Spleen (tissue), 11 donors: ENCODE results near the gene PCLO. TPM values are rescaled to one million over a fixed set of nuclear protein-coding genes. Genes with fewer than 3 reads are reported as not detected.

ENCODE experiments used
- DNase-seq: peaks from one replicate; pipeline ENCODE4 v3.0.0-alpha.2; 2020
- H3K27ac ChIP-seq, 8 donors: fragments of 200-600 bp; sonication (generic) in 7 of 8; 1 replicate in 4 of 8; 2 replicates in 4 of 8; pipeline versions ENCODE4 v1.5.0 to v1.8.0; 2016 to 2021; ENCODE audit warnings: inconsistent platforms in 4 of 8, mild to moderate bottlenecking in 4 of 8, moderate library complexity in 1 of 8
- H3K27me3 ChIP-seq, 7 donors: fragments of 200-600 bp; sonication (generic) in 6 of 7; replicated peaks in 1 of 7; 1 replicate in 4 of 7; 2 replicates in 3 of 7; pipeline versions ENCODE4 v1.5.0 to v1.8.0; 2016 to 2021; ENCODE audit warnings: inconsistent platforms in 3 of 7, mild to moderate bottlenecking in 1 of 7
- H3K36me3 ChIP-seq, 6 donors: fragments of 200-600 bp; sonication (generic) in 5 of 6; 1 replicate in 4 of 6; 2 replicates in 2 of 6; pipeline versions ENCODE4 v1.5.0 to v1.8.0; 2016 to 2021; ENCODE audit warnings: inconsistent platforms in 2 of 6
- H3K4me1 ChIP-seq, 6 donors: fragments of 200-600 bp; sonication (generic) in 5 of 6; 1 replicate in 3 of 6; 2 replicates in 3 of 6; pipeline versions ENCODE4 v1.5.0 to v1.8.0; 2016 to 2021; ENCODE audit warnings: inconsistent platforms in 3 of 6
- H3K4me3 ChIP-seq, 8 donors: fragments of 200-600 bp; sonication (generic) in 7 of 8; 1 replicate in 4 of 8; 2 replicates in 4 of 8; pipeline versions ENCODE4 v1.5.0 to v1.8.0; 2016 to 2021; ENCODE audit warnings: inconsistent platforms in 4 of 8, mild to moderate bottlenecking in 4 of 8, moderate library complexity in 2 of 8
- H3K9me3 ChIP-seq, 8 donors: fragments of 200-600 bp; sonication (generic) in 7 of 8; 1 replicate in 4 of 8; 2 replicates in 4 of 8; pipeline versions ENCODE4 v1.5.0 to v1.8.0; 2016 to 2021; ENCODE audit warnings: inconsistent platforms in 4 of 8
- CTCF ChIP-seq, 11 experiments: fragments of 200-600 bp in 7 of 11; fragments of 450-650 bp in 4 of 11; sonication (generic) in 4 of 11; IDR thresholded peaks in 8 of 11; conservative IDR thresholded peaks in 3 of 11; 1 replicate in 7 of 11; 2 replicates in 4 of 11; pipeline versions ENCODE4 v1.4.0 to v1.8.0; 2016 to 2021; ENCODE audit warnings: antibody characterized with exemption in 11 of 11, inconsistent platforms in 4 of 11, mild to moderate bottlenecking in 1 of 11
- POLR2A ChIP-seq, 3 donors: fragments of 450-650 bp; IDR thresholded peaks; one replicate each; pipeline ENCODE4 v1.5.1; 2017; ENCODE audit warnings: antibody characterized with exemption in 3 of 3, mild to moderate bottlenecking in 1 of 3
- POLR2AphosphoS5 ChIP-seq, 3 donors: sonication (generic); formaldehyde crosslinking; IDR thresholded peaks; one replicate each; pipeline ENCODE4 v1.5.1; 2017; ENCODE audit warnings: antibody characterized with exemption in 3 of 3
- whole genome bisulfite sequencing, 5 donors: extraction: QIAGEN DNeasy Blood & Tissue Kit in 3 of 5; methylation state at CpG; one replicate each; pipeline versions ENCODE4 v1.1.5 to v1.1.7; 2013 to 2018; 5-methylcytosine and 5-hydroxymethylcytosine counted together
- intact Hi-C: fragments of 100-400 bp; cut with DNase I; formaldehyde crosslinking; loops from one replicate; pipeline ENCODE4 v1.15.0; 2023; ENCODE audit warnings: low total_unique reads
- polyA plus RNA-seq, 3 donors: library from polyadenylated mRNA; stranded (reverse); fragments of 200-250 nt; gene quantifications; one replicate each; pipeline ENCODE4 v1.2.1, GENCODE V29; 2013
- total RNA-seq, 7 donors: library from RNA; depleted of rRNA in 3 of 7; stranded (reverse); fragments of >200 nt in 3 of 7; fragmentation: NEBNext Ultra II Directional in 4 of 7; extraction: Animal tissue kit (Norgen Biotek cat#: 25700) in 4 of 7; gene quantifications; one replicate each; pipeline versions ENCODE4 v1.1.0 to v1.2.1, GENCODE V29; 2016 to 2021
- donor health status: healthy with polysubstance abuse.
- donor health status: DM: no; HTN: no; CAD: no; lungs with moderate emphysema.
- donor health status: DM: no; HTN: no; CAD: no.
- donor health status: Bipolar disorder and iron deficiency.
- donor health status: healthy.
- donor health status: DM: no; HTN: no; CAD: no.
- donor health status: DM: yes; HTN: yes; CAD: no.

Gene PCLO
- total and polyA plus RNA-seq, 10 donors = 0.05 to 9.9 (median 1.8) TPM

- no peaks in the 10 kb centered on the region for H3K4me1 ChIP-seq
- intact Hi-C loops = no loop called here
- 86 to 92% (median 90%) methylated on average over 2 of the region's 2 CpGs for WGBS, 5 donors
- TF ChIP-seq POLR2AphosphoS5 (IDR thresholded peaks at IDR 0.05) (no peak), CTCF (IDR thresholded peaks at IDR 0.05 in 8 of 11, conservative IDR thresholded peaks at IDR 0.05 in 3 of 11) (no peak), POLR2A (IDR thresholded peaks at IDR 0.05) (no peak)
- no peak for DNase-seq
- H3K4me3 ChIP-seq = no peak overlapping the region
- no peaks in the 10 kb centered on the region for H3K9me3 ChIP-seq
- H3K36me3 ChIP-seq = no peaks in the 10 kb centered on the region
- no peaks in the 10 kb centered on the region for H3K27me3 ChIP-seq
- H3K27ac ChIP-seq = no peak overlapping the region
Measured at GRCh38 chr7:82975811-82976468, 186.7 kb downstream of the PCLO start.

GRCh38 chr7:82972135-82972534 is 190.5 kb downstream of the PCLO start:
- H3K9me3 ChIP-seq = no peaks in the 10 kb centered on the region
- no peak for DNase-seq
- no peaks in the 10 kb centered on the region for H3K27me3 ChIP-seq
- H3K36me3 ChIP-seq = no peaks in the 10 kb centered on the region
- H3K4me1 ChIP-seq = no peaks in the 10 kb centered on the region
- no peak for TF ChIP-seq POLR2A (IDR thresholded peaks at IDR 0.05)
- no peak for TF ChIP-seq POLR2AphosphoS5 (IDR thresholded peaks at IDR 0.05)
- TF ChIP-seq CTCF (IDR thresholded peaks at IDR 0.05 in 8 of 11, conservative IDR thresholded peaks at IDR 0.05 in 3 of 11) = no peak
- intact Hi-C loops = no loop called here
- 55 to 74% (median 58%) methylated on average over 1 of the region's 1 CpG for WGBS, 5 donors
- no peak overlapping the region for H3K27ac ChIP-seq
- H3K4me3 ChIP-seq = no peak overlapping the region

GRCh38 chr7:82965088-82966036 is 197.3 kb downstream of the PCLO start:
- no peak for TF ChIP-seq CTCF (IDR thresholded peaks at IDR 0.05 in 8 of 11, conservative IDR thresholded peaks at IDR 0.05 in 3 of 11)
- TF ChIP-seq POLR2A (IDR thresholded peaks at IDR 0.05) = no peak
- no peak for TF ChIP-seq POLR2AphosphoS5 (IDR thresholded peaks at IDR 0.05)
- Histone ChIP-seq H3K4me3 (no peak overlapping the region), H3K27ac (no peak overlapping the region), H3K36me3 (no peaks in the 10 kb centered on the region), H3K27me3 (no peaks in the 10 kb centered on the region), H3K9me3 (peaks cover 0 to 6% (median 0%) of the 10 kb centered on the region in 8 donors), H3K4me1 (no peaks in the 10 kb centered on the region)
- DNase-seq = no peak
- intact Hi-C loops = no loop called here
- WGBS, 5 donors = 87 to 91% (median 88%) methylated on average over 2 of the region's 2 CpGs
